Measurements from ENCODE around the gene ITPR2.
A peak's percentile ranks its signal among the peaks of the same experiment; 100 is the strongest.
"Not testable (repeated sequence)": the region's sequence is repeated elsewhere in the genome, so short reads cannot be mapped to it uniquely, and the experiment has no call there.

Gene ITPR2

DNA sequence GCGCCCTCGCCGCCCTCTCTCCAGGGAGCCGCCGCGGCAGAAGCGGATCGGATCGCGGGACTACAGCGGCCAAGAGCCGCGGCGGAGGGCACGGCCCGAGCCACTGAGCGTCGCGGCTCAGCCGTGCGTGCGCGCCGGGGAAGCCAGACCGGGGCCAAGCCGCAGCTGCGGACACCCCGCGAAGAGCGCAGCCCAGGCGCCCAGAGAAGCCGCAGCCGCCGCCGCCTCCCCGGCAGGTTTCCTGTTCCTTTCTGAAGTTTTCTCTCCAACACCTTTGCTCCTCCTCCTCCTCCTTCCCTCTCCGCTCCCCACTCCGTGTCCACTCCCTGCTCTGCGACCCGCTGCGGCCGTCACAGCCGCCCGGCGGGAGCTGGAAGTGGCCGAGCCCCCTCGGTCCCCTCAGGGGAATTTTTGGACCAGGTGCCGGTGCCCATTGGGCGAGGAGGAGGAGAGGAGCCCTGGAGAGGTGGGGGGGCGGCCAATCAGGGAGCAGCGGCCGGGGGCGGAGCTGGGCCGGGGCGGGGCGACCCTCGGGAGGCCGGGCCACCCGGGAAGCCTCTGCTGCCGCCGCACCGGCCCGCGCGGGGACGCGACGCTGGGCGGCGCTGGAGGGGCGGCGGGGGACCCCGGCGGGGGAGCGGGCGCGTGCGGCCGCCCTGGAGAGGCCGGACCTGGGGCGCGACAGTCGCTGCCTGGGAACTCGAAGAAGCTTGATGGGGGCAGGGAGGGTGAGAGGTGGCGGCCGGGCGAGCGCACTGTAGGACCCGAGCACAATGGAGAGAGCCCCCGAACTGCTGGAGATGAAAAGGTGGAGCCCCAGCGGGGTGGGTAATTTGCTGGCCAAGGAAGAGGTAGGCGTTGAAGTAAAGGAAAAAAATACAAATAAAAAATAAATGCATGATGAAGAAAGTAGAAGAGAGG lies at the start of gene ITPR2:
ITPR2 (minus strand) TSS at position 373 of the 921 bp plus-strand sequence. CDS start 413 bp downstream, outside the sequence.
- DNase-seq, result peak; percentile 88

DNA sequence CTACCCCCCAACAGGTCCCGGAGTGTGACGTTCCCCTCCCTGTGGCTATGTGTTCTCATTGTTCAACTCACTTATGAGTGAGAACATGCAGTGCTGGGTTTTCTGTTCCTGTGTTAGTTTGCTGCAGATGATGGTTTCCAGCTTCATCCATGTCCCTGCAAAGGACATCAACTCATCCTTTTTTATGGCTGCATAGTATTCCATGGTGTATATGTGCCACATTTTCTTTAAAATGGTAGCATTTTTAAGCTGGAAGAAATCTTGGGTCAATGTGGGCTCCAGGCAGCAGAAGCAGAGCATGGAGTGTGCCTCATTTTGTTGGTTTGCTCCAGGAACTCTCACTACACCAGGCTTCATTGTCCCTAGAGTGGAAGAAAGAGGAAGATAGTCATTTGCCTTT lies 47.6 kb upstream of the ITPR2 start:
- DNase-seq, result no peak

DNA sequence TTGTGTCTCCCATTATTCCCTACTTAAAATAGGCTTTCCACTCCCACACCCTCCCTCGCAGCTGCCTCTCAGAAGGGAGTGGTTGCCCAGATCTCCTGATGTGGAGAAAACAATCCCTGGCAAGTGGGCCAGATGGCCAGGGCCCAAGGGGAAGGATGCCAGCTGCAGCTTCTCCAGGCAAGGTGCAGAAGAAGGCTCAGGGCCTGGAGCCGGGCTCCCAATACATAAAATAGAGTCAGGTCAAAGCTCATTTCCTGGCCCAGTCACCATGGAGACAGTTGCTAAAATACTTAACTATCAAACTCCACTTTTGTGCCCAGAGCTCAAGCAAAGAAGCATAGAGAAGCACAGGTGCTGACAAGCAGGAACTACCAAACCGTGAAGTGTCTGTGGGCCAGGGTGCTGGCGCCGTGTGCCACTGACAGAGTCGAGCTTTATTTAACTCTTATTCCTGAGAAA lies 45.7 kb upstream of the ITPR2 start:
- no peak for DNase-seq

DNA sequence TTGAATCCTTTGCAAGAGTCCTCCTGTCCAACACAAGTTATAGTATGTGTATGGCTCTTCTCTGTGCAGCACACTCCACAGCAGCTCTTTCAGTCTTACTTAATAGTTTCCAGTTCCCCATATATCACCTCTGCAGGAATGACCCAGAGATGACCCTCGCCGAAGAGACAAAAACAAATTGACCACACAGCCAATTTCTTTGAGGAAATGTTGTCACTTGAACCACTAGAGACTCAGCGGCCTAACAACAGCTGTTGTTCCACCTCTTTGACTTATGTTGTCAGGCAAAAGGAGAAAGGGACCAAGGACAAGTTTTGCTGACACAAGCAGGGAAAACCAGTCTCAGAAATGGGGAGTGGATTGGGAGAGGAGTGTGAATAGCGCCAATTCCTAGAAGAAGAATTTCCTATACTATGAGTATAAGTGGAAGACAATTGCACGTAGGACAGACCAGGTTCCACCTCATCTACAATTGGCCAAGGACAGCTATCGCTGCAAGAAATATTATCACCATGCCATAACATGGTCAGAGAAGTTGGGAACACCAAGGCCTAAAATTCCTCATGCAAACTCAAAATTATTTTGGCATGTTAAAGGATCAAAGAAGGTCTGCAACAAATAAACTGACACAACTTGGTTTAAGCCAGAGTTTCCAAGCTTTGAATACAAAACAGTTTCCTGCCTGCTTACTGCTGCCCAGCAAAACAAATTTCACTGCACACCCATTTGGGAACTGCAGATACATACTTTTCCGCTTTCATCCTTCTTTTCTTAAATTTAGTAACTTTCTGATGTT lies 41.7 kb upstream of the ITPR2 start:
- DNase-seq, result no peak

DNA sequence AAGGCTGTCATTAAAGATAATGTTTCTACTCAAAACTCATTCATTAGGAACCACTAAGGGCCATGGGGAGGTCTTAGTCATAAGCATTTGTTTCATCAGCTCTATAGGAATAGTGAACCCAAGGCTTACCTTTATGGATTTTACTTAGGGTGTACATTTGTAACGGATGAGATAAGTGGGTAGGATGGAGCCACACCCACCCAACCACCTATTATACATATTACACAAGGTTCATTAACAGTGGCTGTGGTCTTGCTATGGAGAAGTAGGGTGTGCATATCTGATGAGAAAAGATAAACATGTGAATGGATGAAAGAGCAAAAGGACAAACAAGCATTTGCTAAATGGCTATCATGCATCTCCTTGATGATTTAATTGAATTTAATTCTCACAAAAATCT lies 39.6 kb upstream of the ITPR2 start:
- no peak for DNase-seq

DNA sequence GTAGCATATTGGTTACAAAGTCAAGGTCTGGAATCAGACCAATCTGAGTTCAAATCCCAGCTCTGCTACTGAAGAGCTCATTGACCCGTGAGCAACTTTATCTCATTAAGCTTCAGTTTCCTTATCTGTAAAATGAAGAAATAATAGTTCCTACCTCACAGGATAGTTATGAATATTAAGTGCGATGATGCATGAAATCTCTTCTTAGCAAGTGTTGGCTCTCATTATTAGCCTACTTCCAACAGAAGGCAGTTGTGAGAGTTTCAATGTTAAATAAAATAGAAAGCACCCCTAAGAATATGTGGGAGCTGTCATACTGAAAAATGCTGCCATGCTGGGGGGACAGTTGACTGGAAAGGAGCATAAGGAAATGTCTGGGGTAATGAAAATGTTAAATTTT lies 39.0 kb upstream of the ITPR2 start:
- no peak for DNase-seq

DNA sequence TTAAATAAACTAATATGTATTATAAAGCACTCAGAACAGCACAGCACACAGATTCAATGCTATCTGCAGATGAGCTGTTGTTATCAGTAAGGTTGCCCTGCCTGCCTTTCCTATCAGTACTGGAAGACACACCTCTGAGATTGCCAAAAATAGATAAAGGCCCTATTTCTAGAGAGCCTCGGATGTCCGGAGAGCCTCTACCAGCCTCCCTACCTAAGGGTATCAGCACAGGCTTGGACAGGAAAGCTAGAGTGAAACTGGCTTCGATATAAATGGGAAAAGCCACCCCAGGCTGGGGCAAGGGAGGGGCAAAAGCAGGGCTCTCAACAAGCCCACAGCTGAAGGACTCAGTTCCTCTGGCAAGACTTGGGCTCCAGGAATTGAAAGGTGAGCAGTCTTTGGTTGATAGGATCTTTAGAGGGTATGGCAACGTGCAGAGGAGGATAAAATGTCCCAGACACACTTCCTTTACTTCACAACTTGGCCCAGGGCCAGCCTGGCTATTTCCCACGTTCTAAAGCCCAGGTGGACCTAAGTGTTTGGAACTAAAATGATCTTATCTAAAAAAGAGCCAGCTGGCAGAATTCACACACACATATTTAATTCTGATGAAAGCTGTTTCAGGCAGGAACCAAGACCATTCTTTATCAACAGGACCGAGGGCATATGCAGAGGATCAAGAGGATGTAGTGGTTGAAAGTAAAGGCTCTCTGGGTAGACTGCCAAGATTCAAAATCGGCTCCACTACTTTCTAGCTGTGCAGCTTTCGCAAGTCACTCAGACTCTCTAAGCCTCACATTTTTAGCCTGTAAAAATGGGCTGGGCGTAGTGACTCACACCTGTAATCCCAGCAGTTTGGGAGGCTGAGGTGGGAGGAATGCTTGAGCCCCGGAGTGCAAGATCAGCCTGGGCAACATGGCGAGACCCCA lies 37.8 kb upstream of the ITPR2 start:
- DNase-seq, result no peak

DNA sequence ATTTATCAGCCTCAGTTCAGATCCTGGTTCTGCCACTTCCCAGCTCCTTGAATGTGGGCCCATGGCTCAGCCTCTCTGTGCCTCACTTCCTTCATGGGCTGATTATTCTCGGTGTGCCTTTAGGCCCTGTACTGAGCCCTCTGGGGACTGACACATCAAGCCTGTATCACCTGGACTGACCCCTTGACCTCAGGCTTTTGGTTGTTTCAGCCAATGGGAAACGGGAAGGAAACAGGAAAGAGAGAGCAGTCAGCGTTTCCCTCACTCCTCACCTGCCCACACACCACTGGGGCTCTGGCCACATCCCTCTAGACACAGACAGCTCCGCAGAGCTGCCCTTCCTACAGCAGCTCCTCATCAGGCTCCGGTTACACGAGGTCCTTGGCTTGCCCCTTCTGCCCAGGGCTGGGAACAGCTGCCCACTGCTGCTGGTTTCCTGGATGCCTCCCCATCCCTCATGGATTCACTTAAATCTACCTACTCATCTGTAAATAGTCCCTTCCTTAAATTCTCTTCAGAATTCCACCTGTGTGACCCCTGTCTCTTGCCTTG lies 37.0 kb upstream of the ITPR2 start:
- DNase-seq, result no peak

DNA sequence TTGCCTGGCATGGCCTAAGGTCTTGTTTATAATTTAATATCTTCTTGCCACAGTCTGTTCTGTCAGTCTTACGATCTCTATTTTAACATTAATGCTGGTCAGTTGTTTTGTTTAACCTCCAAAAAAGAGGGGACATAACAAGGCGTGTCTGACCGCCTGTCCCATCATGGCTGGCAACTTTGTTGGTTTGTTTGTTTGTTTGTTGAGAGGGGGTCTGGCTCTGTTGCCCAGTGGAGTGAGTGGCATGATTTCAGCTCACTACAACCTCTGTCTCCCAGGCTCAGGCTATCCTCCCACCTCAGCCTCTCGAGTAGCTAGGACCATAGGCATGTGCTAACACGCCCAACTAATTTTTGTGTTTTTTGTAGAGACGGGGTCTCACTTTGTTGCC lies 36.1 kb upstream of the ITPR2 start:
- no peak for DNase-seq

DNA sequence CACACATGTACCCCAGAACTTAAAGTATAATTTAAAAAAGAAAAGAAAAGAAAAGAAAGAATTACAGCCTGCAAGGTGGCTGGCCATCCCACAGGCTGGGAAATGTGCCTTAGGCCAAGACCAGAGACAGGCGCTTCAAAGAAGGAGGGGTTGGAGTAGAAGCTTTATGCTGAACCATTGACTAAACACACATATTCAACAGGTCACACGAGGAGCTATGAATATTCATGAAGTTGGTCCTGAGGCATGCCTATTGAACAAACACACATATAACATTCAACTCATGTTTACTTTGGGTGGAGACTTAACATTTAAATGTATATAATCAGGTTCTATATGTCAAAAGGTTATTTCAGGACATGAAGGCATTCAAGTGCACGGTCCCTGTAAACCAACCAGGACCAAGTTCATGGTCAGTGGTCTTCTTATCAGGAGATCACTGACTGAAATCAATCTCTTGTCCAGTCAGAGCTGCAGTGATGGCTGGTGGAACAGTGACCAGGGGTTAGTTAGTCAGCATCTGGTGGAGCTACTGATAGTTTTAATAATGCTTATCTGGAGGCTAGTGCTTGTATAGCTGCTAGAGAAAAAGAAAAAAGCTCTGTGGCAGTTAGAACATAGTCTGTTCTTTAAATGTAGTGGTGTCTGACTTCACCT lies 35.6 kb upstream of the ITPR2 start:
- DNase-seq, result no peak

DNA sequence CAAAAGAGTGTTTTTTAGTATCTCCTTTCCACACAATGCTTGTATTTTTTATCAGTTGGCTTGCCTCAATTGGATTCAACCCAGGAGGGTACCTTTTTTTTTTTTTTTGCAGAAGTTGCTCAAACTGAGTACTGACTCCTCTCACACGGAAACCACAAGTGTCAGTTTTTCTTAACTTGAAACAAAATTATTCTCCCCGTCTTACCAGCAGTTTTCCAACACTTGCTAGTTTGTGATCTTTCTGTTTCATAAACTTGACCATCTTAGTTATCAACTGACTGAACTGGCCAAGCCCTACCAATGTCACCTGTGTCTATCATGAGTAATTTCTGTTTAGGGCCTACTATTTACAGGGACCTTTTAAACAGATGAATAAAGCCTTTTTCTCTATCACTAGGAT lies 34.1 kb upstream of the ITPR2 start:
- no peak for DNase-seq

DNA sequence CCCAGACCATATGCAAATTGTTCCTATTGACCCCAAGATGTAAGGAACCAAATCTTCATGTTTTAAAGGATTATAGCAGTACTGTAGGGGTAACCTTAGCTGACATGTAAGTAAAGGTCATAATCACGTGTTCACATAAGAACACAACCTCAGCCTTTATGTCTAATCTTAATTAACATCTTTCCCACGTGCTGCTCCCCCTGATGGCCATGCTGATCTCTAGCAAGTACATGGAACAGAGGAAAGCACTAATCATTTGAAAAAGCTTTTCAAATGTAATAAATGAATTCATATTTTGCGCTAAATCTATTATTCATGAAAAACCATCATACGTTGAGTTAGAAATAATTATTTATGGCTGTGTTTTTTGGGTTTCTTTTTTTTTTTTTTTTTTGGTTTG lies 30.5 kb upstream of the ITPR2 start:
- DNase-seq, result no peak

DNA sequence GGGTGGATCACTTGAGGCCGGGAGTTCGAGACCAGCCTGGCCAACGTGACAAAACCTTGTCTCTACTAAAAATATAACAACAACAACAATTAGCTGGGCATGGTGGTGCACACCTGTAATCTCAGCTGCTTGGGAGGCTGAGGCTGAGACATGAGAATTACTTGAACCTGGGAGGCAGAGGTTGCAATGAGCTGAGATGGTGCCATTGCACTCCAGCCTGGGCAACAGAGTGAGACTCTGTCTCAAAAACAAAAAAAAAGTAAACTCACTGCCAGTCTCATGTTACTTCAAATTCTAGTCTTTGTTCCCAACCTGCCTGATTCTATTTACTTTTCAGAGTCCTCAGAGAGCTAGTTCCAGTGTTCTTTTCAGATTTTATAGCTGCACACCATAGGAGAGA lies 29.8 kb upstream of the ITPR2 start:
- not testable (repeated sequence) for DNase-seq

DNA sequence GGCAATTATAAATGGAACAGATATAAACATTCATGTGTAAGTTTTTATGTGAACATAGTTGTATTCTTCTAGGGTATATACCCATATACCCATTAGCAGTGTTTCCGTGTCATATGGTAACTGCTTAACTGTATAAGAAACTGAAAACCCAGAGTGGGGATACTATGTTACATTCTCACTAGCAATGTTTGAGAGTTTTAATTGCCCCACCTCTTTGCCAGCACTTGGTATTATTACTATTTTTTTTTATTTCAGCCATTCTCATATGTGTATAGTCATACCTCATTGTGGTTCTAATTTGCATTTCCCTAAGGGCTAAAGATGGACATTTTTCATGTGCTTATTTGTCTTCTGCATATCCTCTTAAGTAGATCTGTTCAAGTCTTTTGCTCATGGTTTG lies 28.7 kb upstream of the ITPR2 start:
- DNase-seq, result no peak

DNA sequence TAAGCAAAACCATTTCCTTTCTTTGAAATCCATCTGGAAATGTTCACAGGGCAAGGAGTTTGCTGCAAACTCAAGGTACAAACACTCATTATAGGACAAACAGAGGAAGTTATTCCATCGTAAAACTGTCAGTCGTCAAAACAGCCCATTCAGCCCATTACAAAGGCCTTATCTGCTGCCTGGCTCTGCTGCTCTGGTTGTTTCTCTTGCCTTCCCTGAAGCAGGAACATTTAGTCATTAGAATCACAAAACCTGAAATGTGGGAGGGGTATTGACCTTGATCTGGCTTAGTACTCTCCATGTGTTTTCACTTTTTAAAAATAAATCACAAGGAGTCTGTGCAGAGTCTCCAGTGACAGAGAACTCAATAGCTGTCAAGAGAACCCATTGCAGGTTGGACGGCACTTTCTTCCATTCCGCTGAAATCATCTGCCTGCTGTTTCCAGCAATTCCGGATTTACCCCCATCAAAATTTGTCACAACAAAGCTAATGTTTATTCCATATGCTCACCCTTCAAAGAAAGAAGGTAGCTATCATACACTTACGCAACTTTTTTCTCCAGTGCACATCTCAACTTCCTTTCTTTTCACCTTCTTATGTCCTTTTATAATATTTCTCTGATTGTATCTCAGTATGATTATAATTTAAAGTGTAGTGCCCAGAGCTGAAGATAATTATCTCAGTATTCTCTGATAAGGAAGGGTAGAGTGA lies 24.6 kb upstream of the ITPR2 start:
- no peak for DNase-seq

DNA sequence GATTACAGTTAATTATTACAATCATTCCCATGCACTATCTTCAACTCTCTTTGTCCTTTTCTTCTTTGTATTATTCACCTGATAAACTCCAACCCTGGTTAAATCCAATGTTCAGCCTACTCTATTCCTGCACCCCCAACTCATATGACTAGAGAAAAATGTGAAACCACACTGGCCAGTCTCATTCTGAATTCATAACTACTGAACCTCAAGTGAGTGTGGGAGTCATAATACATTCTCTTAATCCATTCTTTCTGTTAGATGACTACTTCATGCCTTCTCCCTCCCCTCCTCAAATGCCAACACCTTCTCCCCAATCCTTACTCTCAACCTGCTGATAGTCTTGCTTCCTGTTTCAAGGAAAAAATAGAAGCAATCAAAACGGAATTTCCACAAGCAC lies 22.3 kb upstream of the ITPR2 start:
- DNase-seq, result no peak

DNA sequence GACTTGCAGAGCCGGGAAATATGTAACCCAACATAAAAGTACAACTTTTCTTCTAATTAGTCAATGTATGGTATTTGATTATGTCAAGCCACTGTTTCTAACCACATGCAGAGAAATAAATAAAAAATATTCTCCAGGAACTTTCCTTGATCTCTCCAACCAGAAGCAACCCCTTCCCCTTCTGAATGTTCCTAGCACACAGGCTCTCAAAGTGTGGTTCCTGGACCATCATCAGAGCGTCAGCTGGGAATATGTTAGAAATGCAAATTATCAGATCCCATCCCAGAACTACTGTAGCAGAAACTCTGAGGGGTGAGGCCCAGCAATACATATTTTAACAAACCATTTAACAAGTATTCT lies 21.0 kb upstream of the ITPR2 start:
- no peak for DNase-seq

DNA sequence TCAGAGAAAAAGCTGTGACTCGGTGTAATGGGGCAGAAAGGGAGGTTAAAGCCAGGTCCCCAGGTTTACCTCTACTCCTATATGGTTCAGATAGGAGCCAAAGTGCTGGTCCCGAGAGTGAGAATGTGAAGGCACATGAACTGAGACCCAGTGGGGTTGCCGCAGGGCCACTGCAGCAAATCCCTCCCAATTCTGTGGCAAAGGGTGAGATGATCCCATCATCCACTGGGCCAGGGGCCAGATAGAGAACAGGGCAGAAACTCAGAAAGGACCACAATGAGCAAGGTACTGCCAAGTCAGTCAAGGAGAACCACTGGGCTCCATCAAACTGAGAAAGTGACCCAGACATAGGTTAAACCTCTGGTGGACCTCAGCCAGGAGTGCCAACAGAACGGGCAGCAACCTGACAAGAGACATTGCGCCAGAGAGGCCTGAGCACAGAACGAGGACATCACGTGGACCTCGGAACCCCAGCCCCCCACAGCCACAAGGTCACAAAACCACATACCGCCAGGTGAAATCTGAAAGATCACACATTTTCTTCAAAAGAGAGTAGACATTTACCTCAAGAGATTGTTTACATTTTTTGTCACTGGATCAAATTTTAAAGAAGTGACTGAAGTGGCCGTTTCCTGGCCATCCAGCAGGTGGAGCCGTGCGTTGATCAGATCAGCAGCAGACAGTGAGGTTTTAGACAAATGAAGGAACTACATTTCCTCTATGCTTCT lies 20.5 kb upstream of the ITPR2 start:
- DNase-seq, result peak; percentile 77

DNA sequence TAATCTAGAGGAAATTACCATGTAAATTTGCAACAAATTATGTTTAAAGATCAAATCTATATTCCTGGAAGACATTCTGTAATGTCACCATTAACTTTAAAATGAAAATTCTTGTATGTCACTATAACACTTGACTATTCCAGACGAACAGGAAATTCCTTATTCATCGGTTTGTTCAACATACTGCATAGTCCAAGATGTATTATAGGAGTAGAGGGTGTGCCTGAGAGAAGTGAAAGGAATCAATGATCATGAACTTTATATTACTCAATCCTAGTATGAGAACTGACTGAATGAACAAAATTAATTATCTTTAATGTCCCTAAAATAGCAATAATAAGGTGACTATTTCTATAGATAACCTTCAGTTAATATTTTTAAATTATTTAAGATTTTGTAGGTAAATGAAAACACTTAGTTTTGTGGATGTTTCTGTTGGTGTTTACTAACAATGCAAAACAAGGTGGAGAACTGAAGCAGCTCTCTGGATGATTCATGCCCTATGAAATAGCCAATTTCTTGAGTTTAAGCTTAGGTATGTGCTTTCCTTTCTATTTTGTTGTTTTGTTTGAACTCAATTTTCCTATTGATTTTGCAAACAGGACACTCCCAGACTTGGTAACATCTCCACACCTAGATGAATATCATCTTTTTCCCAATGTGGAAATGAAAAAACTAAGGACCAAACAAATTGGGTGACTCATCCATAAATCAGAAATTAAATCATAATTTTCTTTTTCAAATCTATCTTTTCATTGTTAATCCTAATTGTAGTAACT lies 18.2 kb upstream of the ITPR2 start:
- no peak for DNase-seq

All from CD4-positive, alpha-beta T cell treated with Interleukin-4 for 4 hours (primary cell).